Lower leg skin (tissue), 3 donors: Measurements from ENCODE around the gene CFAP299.

Experiments
- CTCF ChIP-seq, 3 donors: fragments of 450-650 bp; IDR thresholded peaks; one replicate each; pipeline ENCODE4 v1.5.1; 2016; ENCODE audit warnings: antibody characterized with exemption in 3 of 3, mild to moderate bottlenecking in 3 of 3, moderate library complexity in 2 of 3
- POLR2A ChIP-seq, 2 donors: fragments of 450-650 bp; IDR thresholded peaks; one replicate each; pipeline ENCODE4 v1.6.1; 2016 to 2017; ENCODE audit warnings: antibody characterized with exemption in 2 of 2, mild to moderate bottlenecking in 1 of 2, moderate library complexity in 1 of 2

DNA sequence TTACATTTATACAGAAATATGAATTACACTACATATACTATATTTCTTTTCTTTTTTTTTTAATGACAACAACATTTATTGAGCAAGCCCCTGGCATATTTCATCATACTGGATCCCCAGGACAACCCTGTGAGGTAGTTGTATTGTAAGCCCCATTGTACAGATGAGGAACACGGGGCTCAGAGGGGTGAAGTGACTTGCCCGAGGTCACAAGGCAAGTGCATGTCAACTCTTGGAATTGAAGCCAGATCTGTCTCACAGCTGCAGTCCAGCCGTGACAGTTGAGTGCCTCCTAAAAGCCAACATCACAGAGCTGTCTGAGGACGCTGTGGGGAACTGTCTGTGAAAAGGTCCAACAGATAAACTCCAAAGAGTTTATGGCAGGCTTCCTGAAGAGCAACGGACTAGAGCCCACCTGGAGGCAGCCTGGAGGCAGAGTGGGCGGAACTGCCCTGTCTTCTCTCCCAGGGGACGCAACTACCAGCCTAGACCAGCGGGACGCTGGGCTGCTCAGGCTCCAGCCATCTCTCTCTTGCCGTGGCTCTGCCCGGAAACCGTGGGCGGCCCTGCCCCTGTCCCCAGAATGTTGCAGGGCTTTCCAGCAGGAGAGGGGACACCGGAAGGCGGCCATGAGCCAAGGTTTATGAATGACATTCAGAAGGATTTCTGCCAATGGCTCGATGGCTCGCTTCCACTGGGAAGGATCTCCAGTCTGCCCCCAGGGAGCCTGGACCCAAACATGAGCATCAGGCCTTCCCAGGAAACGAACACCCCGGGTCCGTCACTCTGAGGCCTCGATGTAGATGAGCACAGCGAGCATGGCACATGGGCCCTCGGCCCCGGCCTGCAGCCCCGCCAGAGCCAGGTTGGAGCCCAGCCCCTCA lies 50.1 kb downstream of the CFAP299 start:
- no peak for TF ChIP-seq CTCF (IDR thresholded peaks at IDR 0.05)
- TF ChIP-seq POLR2A (IDR thresholded peaks at IDR 0.05) = no peak
